Eye (tissue), 1 donor: ENCODE results near the gene ANGPT4.
A peak's percentile ranks its signal among the peaks of the same experiment; 100 is the strongest.

Source experiments
- DNase-seq: peaks from one replicate; pipeline ENCODE4 v3.0.0-alpha.2; 2015

The ANGPT4 gene

GRCh38 chr20:916125-916799 lies at the start of gene ANGPT4:
Gene ANGPT4, minus strand, starts transcription at chr20:916334. Its CDS starts 120 bp downstream, at chr20:916214.
- DNase-seq, result no peak

DNA sequence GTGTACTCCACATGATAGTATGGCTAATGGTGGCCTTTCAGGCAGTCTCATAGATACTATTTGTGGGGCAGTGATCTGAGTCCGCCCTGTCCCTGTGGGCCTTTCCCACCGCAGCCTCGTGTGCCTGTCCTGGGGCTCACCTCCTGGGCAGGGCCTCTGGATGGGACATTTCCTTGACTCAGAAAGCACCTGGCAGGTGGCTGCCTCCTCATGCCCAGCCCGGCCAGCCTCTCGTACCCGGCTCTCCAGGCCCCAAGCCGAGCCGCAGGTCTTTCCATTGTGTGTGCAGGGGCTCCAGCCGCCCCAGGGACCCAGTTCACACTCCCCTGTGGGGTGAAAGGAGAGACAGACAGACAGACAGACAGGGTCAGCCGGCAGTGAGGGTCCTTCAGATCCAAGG lies 47.7 kb upstream of the ANGPT4 start:
- no peak for DNase-seq

- no peak for DNase-seq
Measured at GRCh38 chr20:962683-963082, 46.5 kb upstream of the ANGPT4 start.

DNA sequence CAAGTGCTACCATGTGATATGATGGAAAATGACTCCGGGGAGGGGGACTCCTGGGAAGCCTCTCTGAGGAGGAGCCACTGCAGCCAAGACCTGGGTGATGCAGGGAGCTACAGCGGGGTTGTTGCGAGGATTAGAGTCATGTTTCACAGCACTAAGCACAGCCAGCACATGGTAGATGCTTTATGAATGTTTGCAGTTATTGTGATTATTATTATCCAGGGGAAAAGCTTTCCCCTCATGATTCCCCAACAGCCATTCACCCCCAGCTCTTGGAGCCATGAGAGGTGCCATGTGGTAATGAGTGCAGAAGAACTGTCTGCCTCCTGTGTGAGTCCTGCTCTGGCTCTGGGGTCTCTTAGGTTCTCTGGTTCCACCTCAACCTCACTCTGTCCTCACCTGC lies 46.1 kb upstream of the ANGPT4 start:
- no peak for DNase-seq

- DNase-seq, result no peak
Measured at GRCh38 chr20:961768-962167, 45.6 kb upstream of the ANGPT4 start.

DNA sequence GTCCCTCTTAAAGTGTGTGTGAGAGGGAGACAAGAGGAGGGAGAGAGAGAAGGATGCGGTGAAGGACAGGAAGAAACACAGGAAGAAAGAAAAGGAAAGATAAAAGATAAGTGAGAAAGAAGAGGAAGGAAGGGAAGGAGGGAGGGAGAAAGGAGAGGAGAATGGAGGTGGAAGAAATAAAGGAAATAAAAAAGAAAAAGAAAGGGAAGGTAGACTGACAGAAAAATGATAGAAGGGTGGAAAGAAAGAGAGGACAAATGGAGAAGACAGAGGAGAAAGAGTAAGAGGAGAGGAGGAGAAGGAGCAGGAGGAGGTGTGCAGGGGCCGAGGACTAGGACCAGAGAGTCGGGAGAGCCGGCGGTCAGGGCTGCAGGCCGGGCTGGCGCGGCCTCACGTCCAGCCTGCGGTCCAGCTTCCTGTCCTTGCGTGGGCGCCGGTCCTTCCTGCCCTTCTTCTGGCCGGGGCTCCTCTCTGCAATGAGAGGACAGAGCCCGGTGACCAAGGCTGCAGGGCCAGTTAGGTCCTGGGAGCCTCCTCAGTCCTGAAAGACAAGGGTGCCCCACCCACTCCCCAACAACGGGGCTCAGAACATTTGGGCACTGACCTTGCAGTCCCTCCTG lies 44.0 kb upstream of the ANGPT4 start:
- DNase-seq, result no peak

GRCh38 chr20:958936-959815 lies 43.0 kb upstream of the ANGPT4 start:
- no peak for DNase-seq

DNA sequence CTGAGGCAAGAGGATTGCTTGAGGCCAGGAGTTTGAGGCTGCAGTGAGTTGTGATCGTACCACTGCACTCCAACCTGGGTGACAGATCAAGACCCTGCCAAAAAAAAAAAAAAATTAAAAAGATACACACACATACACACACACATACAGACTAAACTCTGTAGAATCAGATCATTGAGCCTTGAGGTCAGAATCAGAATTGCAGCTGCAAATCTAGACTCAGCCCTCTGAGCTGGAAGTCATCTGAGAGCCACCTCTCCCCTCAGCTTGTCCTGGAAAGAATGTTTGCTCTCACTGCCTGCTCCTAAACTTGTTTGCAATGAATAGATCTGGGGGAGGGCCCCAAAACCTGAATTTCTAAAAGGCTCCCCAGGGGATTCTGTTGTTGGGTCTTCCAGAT lies 41.4 kb upstream of the ANGPT4 start:
- peak; percentile 5 for DNase-seq

DNA sequence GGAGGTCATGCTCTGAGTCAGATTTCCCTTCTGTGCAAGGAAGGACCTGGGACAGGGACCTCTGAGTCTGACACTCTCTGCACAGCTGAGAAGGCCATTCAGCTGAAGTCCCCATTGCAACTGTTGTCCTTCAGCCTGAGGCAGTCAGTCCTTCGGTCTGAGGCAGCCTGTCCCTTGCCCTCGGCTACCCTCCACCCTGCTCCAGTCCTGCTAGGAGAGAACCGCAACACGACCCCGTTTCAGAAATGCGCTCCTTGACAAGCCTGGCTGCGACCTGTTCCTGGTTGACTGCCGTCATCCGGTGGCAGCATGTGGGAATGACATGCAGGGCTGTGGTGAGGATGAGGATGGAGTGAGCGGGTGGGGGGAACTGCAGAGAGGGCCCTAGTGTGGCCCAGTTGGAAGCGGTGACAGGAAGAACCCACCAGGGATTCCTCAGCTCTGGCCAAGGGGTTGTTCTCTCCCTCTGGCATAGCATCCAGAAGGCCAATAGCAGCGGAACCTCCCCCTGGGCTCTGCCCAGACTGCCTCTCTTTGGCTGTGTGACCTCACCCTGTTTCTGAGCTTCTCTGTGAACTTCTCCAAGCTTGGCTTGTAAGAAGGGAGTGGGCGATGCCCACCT lies 40.3 kb upstream of the ANGPT4 start:
- DNase-seq, result peak; percentile 92

DNA sequence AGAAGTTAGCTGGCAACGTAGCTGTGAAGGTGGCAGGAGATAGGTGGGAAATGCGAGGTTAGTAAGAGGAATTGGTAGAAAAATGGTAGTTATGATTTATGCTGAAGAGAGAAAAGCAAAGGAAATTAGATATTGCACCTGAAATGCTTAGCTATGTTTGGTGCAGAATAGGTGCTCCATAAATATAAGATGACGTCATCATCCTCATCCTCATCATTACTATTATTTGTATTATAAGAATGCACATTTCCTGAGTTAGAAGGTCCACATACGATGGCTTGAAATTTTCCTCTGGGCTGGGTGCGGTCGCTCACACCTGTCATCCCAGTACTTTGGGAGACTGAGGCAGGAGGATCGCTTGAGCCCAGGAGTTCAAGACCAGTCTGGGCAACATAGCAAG lies 39.5 kb upstream of the ANGPT4 start:
- DNase-seq, result no peak

DNA sequence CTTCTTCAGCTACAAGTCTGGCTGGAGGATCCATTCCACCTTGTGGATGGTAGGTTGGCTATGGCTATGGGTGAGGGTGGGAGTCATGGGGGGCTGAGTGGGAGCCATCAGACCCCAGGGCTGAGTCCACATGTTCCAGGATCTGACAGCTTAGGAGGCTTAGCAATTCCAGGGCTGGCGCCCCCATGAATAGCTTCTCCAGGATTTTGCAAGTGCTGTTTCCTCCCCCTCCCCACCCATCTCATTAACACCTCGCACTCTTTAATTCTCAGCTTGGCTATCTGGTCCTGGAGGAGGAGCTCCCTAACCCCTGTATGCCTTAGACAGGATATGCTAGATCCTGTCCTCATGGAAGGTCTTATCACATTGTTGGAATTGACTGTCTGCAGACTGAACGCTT lies 39.0 kb upstream of the ANGPT4 start:
- DNase-seq, result no peak

GRCh38 chr20:953742-954141 lies 37.6 kb upstream of the ANGPT4 start:
- DNase-seq, result peak; percentile 45

DNA sequence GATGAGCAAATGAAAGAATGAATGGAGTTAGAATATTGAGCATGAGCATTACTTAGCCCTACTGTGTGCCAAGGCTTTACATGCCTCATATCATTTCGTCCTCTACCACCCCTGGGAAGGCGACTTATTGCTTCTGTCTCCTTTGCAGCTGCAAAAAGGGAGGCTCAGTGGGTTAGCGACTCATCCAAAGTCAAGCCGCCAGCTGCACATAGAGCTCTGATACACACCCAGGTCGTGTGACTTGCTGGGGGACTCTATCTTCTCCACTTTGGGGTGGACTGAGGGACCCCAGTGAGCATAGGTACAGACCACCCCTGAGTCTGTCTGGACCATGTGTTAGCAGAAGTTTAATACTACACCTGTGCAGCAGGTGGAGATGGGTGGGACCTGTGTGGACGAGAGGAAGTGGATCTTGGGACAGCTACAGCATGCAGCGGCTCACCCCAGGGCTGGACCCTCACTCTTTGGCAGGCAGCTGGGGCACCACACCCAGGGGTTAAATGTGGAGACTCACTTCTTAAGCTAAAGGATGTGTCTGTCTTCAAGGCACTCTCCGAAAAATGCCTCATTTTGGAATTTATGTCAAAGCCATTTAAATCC lies 36.2 kb upstream of the ANGPT4 start:
- DNase-seq, result no peak

DNA sequence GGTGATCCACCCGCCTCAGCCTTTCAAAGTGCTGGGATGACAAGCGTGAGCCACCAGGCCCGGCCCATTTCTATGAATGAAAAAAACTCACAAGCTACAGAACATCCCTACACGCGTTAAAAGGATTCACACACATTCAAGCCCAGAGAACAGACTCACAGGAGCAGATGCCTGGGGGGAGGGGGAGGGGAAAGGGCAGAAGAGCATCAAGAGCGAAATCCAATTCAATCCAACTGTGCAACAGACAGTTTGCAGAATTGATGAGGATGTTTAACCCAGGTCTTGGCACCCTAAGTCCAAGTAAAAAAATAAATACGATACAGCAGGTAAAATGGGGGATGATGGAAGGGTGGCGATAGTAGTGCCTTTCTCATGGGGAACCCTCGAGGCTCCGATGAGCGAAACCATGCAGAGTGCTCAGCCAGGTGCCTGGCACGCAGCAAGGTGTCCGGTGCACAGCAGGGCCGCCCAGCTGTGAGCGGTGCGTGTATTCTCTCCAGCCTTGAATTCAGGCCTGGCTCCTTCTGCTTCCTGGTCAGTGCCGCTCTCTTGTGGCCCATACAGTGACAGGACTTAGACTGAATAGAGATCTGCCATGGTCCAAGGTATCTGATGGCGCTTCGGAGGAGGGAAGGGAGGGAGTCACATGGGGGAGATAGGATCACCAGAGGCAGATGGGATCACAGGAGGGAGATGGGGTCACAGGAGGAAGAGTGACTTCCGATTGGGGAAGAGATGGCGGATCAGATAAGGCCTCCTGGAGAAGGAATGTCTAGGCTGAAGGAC lies 35.4 kb upstream of the ANGPT4 start:
- peak; percentile 41 for DNase-seq

DNA sequence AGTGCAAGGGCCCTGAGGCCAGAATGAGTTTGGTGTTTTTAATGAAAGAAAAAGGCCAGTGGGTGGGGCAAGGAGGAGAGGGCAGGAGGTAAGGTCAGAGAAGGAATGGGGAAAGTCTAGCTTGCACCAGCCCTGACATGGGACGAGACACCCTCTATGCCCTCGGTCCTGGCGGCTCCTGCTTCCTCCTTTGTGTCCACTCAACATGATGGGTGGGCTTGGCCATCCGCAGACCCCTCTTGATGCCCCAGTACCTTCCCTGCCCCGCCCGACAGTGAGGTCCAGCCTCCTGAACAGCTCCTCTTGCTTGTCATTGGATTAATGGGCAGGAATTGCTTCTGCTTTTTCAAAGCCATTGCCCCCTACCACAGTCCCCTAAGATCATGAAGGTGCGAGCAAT lies 33.6 kb upstream of the ANGPT4 start:
- no peak for DNase-seq

DNA sequence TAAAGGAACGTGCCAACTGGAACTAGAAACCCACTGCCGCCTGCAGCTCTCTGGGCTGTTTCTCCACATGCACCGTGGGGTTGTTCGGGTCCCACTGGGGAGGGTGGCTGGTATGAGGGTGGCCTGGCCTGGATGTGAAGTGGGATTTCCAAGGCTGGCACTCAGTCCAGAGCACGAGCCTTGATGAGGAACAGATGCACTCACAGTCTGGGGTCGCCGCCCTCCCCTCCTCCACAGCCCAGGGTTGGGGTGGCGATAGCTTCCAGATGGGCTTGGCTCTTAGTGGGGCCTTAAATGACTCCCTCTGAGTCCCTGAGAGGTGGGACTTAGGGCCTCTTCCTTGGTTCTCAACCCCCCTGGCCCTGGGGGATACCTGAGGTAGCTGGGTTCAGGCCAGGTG lies 30.7 kb upstream of the ANGPT4 start:
- no peak for DNase-seq

DNA sequence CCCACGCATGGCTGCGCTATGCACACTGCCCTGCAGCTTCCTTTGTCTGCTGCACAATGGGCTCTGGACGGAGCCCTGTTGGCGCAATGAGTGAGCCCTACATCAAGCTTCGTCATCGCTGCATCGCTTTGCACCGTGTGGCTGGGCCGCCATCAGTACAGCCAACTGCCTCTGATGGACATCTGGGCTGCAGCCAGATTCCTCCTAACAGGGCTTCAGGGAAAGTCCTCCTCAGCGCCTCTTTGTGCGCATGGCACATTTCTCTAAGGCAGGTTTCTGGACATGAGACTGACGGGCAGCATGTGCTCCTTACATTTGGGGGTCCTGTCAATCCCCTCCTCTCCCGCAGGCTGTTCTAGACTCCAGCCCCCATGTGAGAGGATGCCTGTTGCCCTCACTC lies 29.7 kb upstream of the ANGPT4 start:
- no peak for DNase-seq

- DNase-seq, result no peak
Measured at GRCh38 chr20:944774-945410, 28.8 kb upstream of the ANGPT4 start.

GRCh38 chr20:944148-944547 lies 28.0 kb upstream of the ANGPT4 start:
- no peak for DNase-seq

DNA sequence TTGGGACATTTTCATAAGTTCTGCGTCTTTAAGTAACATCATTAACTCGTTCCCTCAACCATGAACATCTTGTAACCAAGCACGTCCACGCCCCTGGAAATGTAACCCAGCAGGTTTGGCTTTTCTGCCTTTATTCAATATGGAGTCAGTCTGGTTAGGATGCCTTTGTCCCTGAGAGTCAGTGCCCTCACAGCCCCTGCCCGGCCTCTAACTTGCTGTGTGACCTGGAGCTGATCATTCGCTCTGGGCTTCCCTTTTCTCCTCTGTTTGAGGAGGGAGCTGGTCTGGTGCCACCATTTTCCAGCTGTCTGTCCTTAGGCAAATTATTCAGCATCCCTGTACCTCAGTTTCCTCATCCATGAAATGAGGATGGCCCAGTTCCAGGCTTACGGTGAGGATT lies 26.5 kb upstream of the ANGPT4 start:
- DNase-seq, result no peak

DNA sequence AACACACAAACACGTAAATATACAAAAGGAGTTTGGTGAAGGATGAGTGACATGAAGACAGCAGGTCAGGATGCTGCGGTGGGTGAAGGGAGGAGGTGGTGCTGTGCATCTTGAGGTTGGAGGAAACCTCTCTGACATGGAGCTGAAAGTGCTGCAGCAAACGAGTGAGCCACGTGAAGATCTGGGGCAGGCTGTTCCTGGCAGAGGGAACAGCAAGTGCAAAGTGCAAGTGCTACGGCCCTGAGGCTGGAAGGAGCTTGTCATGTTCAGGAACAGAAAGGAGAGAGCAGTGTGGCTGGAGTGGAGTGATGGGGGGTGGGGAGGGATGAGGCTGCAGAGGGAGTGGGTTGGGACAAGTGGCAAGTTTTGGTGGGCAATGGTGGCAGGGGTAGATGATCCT lies 24.8 kb upstream of the ANGPT4 start:
- DNase-seq, result no peak

- DNase-seq, result no peak
Measured at GRCh38 chr20:939606-940005, 23.5 kb upstream of the ANGPT4 start.
